Gastroesophageal sphincter (tissue), 3 donors: ENCODE data around the gene ITLN1.

Experiments used
- EP300 ChIP-seq: sonication (generic); formaldehyde crosslinking; IDR thresholded peaks from one replicate; pipeline ENCODE4 v1.6.1; 2017; ENCODE audit warnings: antibody characterized with exemption, mild to moderate bottlenecking
- POLR2A ChIP-seq, 2 donors: fragments of 450-650 bp; IDR thresholded peaks; one replicate each; pipeline ENCODE4 v1.6.1; 2017; ENCODE audit warnings: antibody characterized with exemption in 2 of 2, mild to moderate bottlenecking in 2 of 2, moderate library complexity in 1 of 2
- POLR2AphosphoS5 ChIP-seq: sonication (generic); formaldehyde crosslinking; IDR thresholded peaks from one replicate; pipeline ENCODE4 v1.6.1; 2017; ENCODE audit warnings: antibody characterized with exemption
- TF ChIP-seq, protein P1 (sequence below), 4 experiments: fragments of 200-600 bp in 2 of 4; fragments of 450-650 bp in 2 of 4; sonication (generic) in 1 of 4; IDR thresholded peaks; one replicate each; pipeline ENCODE4 v1.5.1; 2017 to 2019; ENCODE audit warnings: antibody characterized with exemption in 4 of 4, mild to moderate bottlenecking in 2 of 4, moderate library complexity in 2 of 4

GRCh38 chr1:160925652-160926244, 40.8 kb upstream of the ITLN1 start:
- TF ChIP-seq, protein P1, sequence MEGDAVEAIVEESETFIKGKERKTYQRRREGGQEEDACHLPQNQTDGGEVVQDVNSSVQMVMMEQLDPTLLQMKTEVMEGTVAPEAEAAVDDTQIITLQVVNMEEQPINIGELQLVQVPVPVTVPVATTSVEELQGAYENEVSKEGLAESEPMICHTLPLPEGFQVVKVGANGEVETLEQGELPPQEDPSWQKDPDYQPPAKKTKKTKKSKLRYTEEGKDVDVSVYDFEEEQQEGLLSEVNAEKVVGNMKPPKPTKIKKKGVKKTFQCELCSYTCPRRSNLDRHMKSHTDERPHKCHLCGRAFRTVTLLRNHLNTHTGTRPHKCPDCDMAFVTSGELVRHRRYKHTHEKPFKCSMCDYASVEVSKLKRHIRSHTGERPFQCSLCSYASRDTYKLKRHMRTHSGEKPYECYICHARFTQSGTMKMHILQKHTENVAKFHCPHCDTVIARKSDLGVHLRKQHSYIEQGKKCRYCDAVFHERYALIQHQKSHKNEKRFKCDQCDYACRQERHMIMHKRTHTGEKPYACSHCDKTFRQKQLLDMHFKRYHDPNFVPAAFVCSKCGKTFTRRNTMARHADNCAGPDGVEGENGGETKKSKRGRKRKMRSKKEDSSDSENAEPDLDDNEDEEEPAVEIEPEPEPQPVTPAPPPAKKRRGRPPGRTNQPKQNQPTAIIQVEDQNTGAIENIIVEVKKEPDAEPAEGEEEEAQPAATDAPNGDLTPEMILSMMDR (IDR thresholded peaks at IDR 0.05): no peak
- TF ChIP-seq POLR2A (IDR thresholded peaks at IDR 0.05) (no peak), POLR2AphosphoS5 (no peak), EP300 (no peak)
